ENCODE data around the gene TIGD4.

GRCh38 chr4:152773953-152774352 lies 5.6 kb downstream of the TIGD4 start:
- TF ChIP-seq CTCF (IDR thresholded peaks at IDR 0.05; ENCODE audit: low read length) (no peak), EZH2 (IDR thresholded peaks at IDR 0.05; ENCODE audit: borderline replicate concordance, low read length) (no peak)
